HG03139 (cell line): ENCODE results near the gene CSTPP1.
"Not testable (repeated sequence)": the region's sequence is repeated elsewhere in the genome, so short reads cannot be mapped to it uniquely, and the experiment has no call there.

ENCODE experiments used
- ATAC-seq: cut with Tn5 transposase; IDR thresholded peaks from one replicate; pipeline ENCODE4 v1.9.1; 2021; ENCODE audit not compliant: unreplicated experiment

The CSTPP1 gene

DNA sequence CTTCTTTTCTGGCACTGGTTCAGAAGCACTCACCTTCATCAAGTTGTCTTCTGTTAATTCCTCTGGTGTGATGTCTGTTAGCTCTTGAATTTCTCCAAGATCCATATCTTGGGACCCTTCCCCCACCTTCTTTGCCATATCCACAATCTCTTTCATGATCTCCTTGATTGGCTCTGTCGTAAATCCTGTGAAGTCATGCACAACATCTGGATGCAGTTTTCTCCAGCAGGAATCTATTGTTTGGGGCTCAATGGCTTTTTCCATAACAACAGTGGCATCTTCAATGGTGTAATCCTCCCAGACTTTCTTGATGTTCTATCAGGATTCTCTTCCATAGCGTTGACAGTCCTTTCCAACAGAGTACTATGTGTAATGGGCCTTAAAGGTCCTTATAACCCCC lies 96.9 kb downstream of the CSTPP1 start:
- ATAC-seq = no peak

DNA sequence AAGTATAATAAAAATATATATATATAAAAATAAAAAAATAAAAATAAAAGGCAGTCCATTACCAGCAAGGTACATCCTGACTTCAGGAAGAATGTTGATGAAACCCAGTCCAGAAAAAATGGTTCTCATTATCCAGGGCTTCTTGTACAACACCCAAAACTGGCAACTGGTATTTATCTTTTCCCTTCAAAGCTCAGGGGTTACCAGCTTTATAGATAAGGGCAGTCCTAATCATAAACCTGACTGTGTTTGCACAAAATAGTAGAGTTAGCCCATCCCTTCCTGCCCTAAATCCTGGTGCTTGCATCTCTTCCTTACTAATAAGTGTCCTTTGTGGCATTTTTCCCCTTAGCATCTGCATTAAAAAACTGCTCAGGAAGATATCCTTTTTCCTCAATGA lies 97.5 kb downstream of the CSTPP1 start:
- ATAC-seq = no peak

DNA sequence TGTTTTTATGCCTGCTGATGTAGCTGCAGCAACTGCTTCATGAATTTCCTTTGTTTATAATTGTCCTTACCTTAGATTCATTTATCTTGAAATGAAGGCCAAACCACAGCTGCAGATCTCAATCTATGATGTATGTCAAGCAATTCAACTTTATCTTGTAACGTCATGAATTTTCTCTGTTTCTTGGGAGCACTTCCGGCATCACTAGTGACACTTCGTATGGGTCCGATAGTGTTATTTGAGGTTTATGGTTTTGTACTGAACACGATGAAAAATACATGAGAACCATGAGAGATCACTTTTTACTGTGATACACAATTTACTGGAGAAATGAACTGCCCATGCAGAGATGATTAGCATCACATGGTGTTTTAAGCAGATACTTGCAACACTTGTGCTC lies 98.5 kb downstream of the CSTPP1 start:
- ATAC-seq = no peak

GRCh38 chr11:47044119-47044518 lies 107.6 kb downstream of the CSTPP1 start:
- no peak for ATAC-seq

DNA sequence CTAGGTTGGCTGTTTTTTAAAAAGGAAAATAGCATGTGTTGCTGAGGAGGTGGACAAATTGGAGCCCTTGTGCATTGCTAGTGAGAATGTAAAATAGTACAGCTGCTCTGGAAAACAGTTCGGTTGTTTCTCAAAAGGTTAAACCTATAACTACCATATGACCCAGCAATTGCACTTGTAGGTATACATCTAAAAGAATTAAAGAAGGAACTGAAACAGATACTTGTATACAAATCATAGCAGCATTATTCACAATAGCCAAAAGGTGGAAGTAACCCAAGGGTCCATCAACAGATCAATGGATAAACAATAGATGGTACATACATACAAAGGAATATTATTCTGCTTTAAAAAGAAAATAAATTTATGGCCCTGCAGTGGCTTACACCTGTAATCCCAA lies 111.4 kb downstream of the CSTPP1 start:
- ATAC-seq = no peak

DNA sequence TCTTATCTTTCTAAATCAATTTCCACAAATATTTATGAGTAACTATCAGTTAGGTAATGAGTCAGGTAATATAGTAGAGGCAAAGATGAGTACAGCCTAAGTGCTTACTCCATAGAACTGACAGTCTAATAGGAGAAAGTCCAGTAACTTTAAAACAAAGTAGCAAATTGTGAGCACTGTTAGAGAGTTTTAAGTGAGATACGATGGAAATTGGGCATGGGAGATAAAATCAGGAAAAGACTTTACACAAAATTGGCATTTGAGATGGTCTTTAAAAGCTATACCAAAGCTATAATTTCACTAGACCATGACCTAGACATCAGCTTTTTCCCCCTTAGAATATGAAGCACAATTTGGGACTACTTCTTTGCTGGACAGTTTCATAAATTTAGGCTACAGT lies 113.7 kb downstream of the CSTPP1 start:
- no peak for ATAC-seq

- no peak for ATAC-seq
Observed at GRCh38 chr11:47051217-47051616, 114.7 kb downstream of the CSTPP1 start.

- ATAC-seq = no peak
Observed at GRCh38 chr11:47052165-47052564, 115.6 kb downstream of the CSTPP1 start.

DNA sequence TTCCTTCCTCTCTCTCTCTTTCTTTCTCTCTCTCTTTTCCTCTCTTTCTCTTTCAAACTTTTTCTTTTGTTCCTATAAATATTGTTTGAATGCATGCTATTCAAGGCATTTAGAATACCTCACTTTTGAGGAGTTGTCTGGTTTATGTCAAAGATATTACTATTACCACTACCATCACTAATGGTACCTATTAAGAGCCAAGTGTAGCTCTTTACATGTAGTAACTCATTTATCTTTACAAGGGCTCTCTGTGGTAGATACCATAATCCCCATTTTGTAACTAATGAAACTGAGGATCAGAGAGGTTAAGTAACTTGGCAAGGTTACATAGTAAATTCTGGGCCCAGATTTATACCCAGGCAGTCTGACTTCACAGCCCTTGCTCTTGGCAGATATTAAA lies 116.0 kb downstream of the CSTPP1 start:
- ATAC-seq = no peak

GRCh38 chr11:47055534-47055933 lies 119.0 kb downstream of the CSTPP1 start:
- ATAC-seq = no peak

DNA sequence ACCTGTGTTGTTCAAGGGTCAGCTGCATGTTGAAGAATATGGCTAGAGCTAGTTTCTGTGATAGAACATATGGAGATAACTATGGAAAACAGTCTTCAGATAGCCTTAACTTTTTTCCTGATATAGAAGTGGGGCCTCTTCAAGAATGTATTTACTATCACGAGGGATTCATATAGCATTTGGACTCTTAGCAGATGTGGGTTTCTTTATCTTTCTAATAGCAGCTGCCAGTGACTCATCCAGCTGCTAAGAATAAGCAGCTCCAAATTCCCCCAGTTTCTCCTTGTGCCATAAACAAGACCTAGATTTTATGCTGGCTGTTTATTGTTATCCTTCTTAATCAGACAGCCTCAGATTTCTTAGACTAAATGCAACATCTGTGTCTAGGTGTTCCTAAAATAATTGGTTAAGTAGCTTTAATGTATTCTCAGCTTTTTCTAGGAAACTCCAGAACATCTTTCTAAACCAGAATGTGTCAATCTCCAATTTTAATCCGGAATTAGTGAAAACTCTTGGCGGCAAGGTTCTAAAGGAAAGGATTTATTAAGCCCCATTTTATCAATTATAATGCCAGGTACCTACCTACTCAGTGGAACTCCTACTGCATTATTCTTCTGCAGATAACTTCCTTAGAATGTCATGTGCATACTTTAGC lies 119.8 kb downstream of the CSTPP1 start:
- no peak for ATAC-seq

GRCh38 chr11:47057365-47057764 lies 120.8 kb downstream of the CSTPP1 start:
- ATAC-seq = no peak

DNA sequence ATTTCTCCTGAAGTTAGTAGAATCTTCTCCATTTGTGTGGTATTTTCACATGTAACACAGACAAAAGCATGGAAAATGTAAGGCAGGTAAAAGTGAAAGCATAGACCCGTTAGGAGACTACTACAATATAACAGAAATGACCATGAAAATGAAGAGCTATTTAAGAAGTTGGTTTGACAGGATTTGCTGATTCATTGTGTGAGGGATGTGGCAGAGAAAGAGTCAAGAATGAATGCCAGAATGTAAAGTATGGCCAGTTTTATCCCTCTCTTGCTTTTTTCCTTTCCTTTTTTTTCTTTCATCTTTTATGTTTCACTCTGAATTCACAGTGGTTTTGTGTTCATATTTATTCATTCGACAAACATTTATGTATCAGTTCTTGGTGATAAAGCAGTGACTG lies 124.2 kb downstream of the CSTPP1 start:
- ATAC-seq = no peak

DNA sequence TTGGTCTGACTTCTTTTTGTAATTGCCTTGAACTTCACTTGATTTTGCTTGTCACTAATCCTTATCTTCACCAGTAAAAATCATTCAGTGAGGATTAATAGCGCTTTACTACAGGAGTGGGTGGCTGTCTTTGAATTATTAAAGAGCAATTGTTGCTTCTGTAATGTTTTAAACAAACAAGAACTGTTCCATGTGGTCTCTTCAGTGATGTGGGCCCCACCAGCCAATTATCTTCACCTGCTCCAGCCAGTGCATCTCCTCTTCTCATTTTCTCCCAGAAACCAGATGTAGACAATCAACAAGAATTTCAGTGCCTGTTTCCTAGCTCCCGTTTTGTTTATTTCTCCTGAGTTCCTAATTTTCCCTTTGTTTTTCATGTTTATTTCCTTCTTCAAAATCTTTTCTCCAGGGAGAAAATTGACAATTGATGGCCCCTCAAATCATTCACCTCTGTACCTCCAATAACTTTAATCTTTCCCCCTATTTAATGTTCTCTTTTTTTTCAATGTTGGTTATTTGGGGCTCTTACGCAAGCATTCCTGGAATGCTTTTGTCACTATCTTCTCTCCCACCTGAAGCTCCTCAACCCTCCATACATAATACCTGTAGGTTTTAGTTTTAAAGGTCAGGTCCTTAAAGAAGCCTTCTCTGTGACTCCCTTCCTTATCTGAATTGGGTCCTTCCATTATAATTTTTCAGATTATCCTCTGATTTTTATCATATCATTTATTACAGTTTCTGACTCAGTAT lies 125.0 kb downstream of the CSTPP1 start:
- ATAC-seq = no peak

- no peak for ATAC-seq
Observed at GRCh38 chr11:47062736-47063135, 126.2 kb downstream of the CSTPP1 start.

GRCh38 chr11:47067401-47067800 lies 130.8 kb downstream of the CSTPP1 start:
- no peak for ATAC-seq

- no peak for ATAC-seq
Observed at GRCh38 chr11:47070769-47071168, 134.2 kb downstream of the CSTPP1 start.

GRCh38 chr11:47071341-47071740 lies 134.8 kb downstream of the CSTPP1 start:
- ATAC-seq = no peak

GRCh38 chr11:47071791-47072261 lies 135.3 kb downstream of the CSTPP1 start:
- ATAC-seq = no peak

GRCh38 chr11:47078751-47079521 lies 142.4 kb downstream of the CSTPP1 start:
- ATAC-seq = no peak

DNA sequence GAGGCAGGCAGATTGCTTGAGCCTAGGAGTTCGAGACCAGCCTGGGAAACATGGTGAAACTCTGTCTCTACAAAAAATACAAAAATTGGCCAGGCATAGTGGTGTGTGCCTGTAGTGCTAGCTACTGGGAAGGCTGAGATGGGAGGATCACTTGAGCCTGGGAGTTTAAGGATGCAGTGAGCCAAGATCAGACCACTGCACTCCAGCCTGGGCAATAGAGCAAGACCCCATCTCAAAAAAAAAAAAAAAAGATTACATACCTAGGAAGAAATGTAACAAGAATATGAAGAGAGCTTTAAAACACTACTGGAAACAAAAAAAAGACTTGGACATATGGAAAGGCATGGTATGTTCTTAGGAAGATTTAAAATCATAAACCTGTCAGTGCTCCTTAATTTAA lies 144.2 kb downstream of the CSTPP1 start:
- ATAC-seq = not testable (repeated sequence)

DNA sequence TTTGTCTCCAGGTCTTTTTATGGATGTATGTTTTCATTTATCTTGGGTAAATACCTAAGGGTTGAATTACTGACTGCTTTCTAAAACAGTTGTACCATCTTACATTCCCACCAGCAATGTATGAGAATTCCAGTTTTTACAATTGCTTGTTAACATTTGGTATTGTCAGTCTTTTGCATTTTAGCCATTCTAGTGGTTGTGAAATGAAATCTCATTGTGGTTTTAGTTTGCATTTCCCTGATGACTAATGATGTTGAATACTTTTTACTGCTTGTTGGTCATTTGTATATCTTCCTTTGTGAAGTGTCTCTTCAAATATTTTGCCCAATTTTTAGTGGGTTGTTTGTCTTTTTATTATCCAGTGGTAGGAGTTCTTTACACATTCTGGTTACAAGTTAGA lies 147.4 kb downstream of the CSTPP1 start:
- ATAC-seq = no peak
